ENCODE measurements around the gene RASAL2.
"Not testable (repeated sequence)": the region's sequence is repeated elsewhere in the genome, so short reads cannot be mapped to it uniquely, and the experiment has no call there.

Gene RASAL2

GRCh38 chr1:178120520-178121052, 26.7 kb downstream of the RASAL2 start:
- DNase-seq: not testable (repeated sequence)

GRCh38 chr1:178121883-178122282, 28.0 kb downstream of the RASAL2 start:
- no peak for DNase-seq

GRCh38 chr1:178122283-178122682, 28.4 kb downstream of the RASAL2 start:
- DNase-seq: no peak

GRCh38 chr1:178124115-178124514, 30.2 kb downstream of the RASAL2 start:
- DNase-seq: no peak

- no peak for DNase-seq
These were observed 32.4 kb downstream of the RASAL2 start for GRCh38 chr1:178126261-178126660.

- DNase-seq: no peak
These were observed 32.9 kb downstream of the RASAL2 start for GRCh38 chr1:178126741-178127185.

- no peak for DNase-seq
These were observed 33.7 kb downstream of the RASAL2 start for GRCh38 chr1:178127482-178128191.

- DNase-seq: no peak
These were observed 39.5 kb downstream of the RASAL2 start for GRCh38 chr1:178133239-178133989.

- no peak for DNase-seq
These were observed 40.2 kb downstream of the RASAL2 start for GRCh38 chr1:178134061-178134460.

GRCh38 chr1:178137238-178137637, 43.3 kb downstream of the RASAL2 start:
- no peak for DNase-seq

- DNase-seq: no peak
These were observed 48.9 kb downstream of the RASAL2 start for GRCh38 chr1:178142806-178143205.

GRCh38 chr1:178143730-178144690, 50.1 kb downstream of the RASAL2 start:
- no peak for DNase-seq

- no peak for DNase-seq
These were observed 51.7 kb downstream of the RASAL2 start for GRCh38 chr1:178145605-178146004.

GRCh38 chr1:178146436-178146835, 52.5 kb downstream of the RASAL2 start:
- no peak for DNase-seq

GRCh38 chr1:178150610-178151009, 56.7 kb downstream of the RASAL2 start:
- DNase-seq: no peak

- DNase-seq: no peak
These were observed 57.9 kb downstream of the RASAL2 start for GRCh38 chr1:178151831-178152230.

- DNase-seq: no peak
These were observed 61.8 kb downstream of the RASAL2 start for GRCh38 chr1:178155481-178156255.

GRCh38 chr1:178160736-178161475, 67.0 kb downstream of the RASAL2 start:
- DNase-seq: no peak

GRCh38 chr1:178161516-178161915, 67.6 kb downstream of the RASAL2 start:
- no peak for DNase-seq

- DNase-seq: no peak
These were observed 71.3 kb downstream of the RASAL2 start for GRCh38 chr1:178165196-178165595.

- no peak for DNase-seq
These were observed 72.6 kb downstream of the RASAL2 start for GRCh38 chr1:178166429-178167024.
